H7 (cell line): ENCODE results near the gene ARFIP1. TPM values are rescaled to one million over a fixed set of nuclear protein-coding genes. Genes with fewer than 3 reads are reported as not detected.
"Not testable (repeated sequence)": the region's sequence is repeated elsewhere in the genome, so short reads cannot be mapped to it uniquely, and the experiment has no call there.

Experiments
- DNase-seq: peaks from one replicate; pipeline ENCODE4 v3.0.0; 2012
- H3K27me3 ChIP-seq: 2 replicates; pipeline ENCODE4 v1.6.0; 2011; ENCODE audit warnings: mild to moderate bottlenecking, low read length; ENCODE audit not compliant: control insufficient read depth, insufficient read depth
- H3K36me3 ChIP-seq: replicated peaks from 2 replicates; pipeline ENCODE4 v1.5.1; 2011; ENCODE audit warnings: low read length; ENCODE audit not compliant: control insufficient read depth, insufficient read depth
- H3K4me3 ChIP-seq: 2 replicates; pipeline ENCODE4 v1.5.1; 2011; ENCODE audit warnings: low read depth, mild to moderate bottlenecking, control low read depth, low read length, moderate library complexity; ENCODE audit not compliant: insufficient read depth
- total RNA-seq: library from RNA; depleted of rRNA; stranded (reverse); fragments of >200 nt; shearing (Covaris generic); gene quantifications from 2 replicates; pipeline ENCODE4 v1.2.3, GENCODE V29; 2014; rRNA removed

ARFIP1 gene
- 30.5 and 40.0 TPM in 2 replicates for total RNA-seq

- no peaks in the 10 kb centered on the region for H3K27me3 ChIP-seq
- peak; percentile 92 for DNase-seq
- peak within 1 kb of the TSS; percentile 84 for H3K4me3 ChIP-seq
- H3K36me3 ChIP-seq, result no peaks in the 10 kb centered on the region; the same call in 1 of the 2 replicates
These were observed at the start of gene ARFIP1, which contains the start of gene TIGD4 for GRCh38 chr4:152779513-152780266. Gene ARFIP1 (plus strand): TSS chr4:152779954. CDS start chr4:152829634, 49,680 bp downstream. Gene TIGD4 (minus strand): TSS chr4:152779730. CDS start chr4:152771004, 8,726 bp downstream.

GRCh38 chr4:152731997-152732396 lies 47.8 kb upstream of the ARFIP1 start:
- no peak for DNase-seq
- H3K36me3 ChIP-seq, result no peaks in the 10 kb centered on the region
- no peaks in the 10 kb centered on the region for H3K27me3 ChIP-seq
- no peak overlapping the region for H3K4me3 ChIP-seq

GRCh38 chr4:152734015-152734698 lies 45.6 kb upstream of the ARFIP1 start:
- no peak overlapping the region for H3K4me3 ChIP-seq
- no peak for DNase-seq
- H3K27me3 ChIP-seq, result no peaks in the 10 kb centered on the region
- H3K36me3 ChIP-seq, result no peaks in the 10 kb centered on the region

- Histone ChIP-seq H3K36me3 (no peaks in the 10 kb centered on the region), H3K4me3 (no peak overlapping the region), H3K27me3 (no peaks in the 10 kb centered on the region)
- no peak for DNase-seq
These were observed 45.1 kb upstream of the ARFIP1 start for GRCh38 chr4:152734699-152735050.

GRCh38 chr4:152735396-152735859 lies 44.3 kb upstream of the ARFIP1 start:
- no peak for DNase-seq
- no peaks in the 10 kb centered on the region for H3K36me3 ChIP-seq
- H3K4me3 ChIP-seq, result no peak overlapping the region
- H3K27me3 ChIP-seq, result no peaks in the 10 kb centered on the region

GRCh38 chr4:152735906-152736305 lies 43.8 kb upstream of the ARFIP1 start:
- Histone ChIP-seq H3K4me3 (no peak overlapping the region), H3K27me3 (no peaks in the 10 kb centered on the region), H3K36me3 (no peaks in the 10 kb centered on the region)
- no peak for DNase-seq

GRCh38 chr4:152738827-152739226 lies 40.9 kb upstream of the ARFIP1 start:
- Histone ChIP-seq H3K4me3 (no peak overlapping the region), H3K27me3 (no peaks in the 10 kb centered on the region), H3K36me3 (no peaks in the 10 kb centered on the region)
- no peak for DNase-seq

GRCh38 chr4:152747444-152747843 lies 32.3 kb upstream of the ARFIP1 start:
- DNase-seq, result no peak
- Histone ChIP-seq H3K27me3 (no peaks in the 10 kb centered on the region), H3K4me3 (no peak overlapping the region), H3K36me3 (no peaks in the 10 kb centered on the region)

- H3K4me3 ChIP-seq, result no peak overlapping the region
- DNase-seq, result no peak
- no peaks in the 10 kb centered on the region for H3K36me3 ChIP-seq
- H3K27me3 ChIP-seq, result no peaks in the 10 kb centered on the region
These were observed 31.1 kb upstream of the ARFIP1 start for GRCh38 chr4:152748619-152749018.

GRCh38 chr4:152763796-152764195 lies 16.0 kb upstream of the ARFIP1 start:
- H3K4me3 ChIP-seq, result no peak overlapping the region

GRCh38 chr4:152765069-152765737 lies 14.6 kb upstream of the ARFIP1 start:
- DNase-seq, H3K36me3 ChIP-seq, H3K4me3 ChIP-seq, H3K27me3 ChIP-seq: not testable (repeated sequence)

More at GRCh38 chr4:152763796-152764195, 16.0 kb upstream of the ARFIP1 start:
- Histone ChIP-seq H3K36me3 (no peaks in the 10 kb centered on the region), H3K27me3 (no peaks in the 10 kb centered on the region)
- DNase-seq, result no peak

- DNase-seq, result no peak
- Histone ChIP-seq H3K27me3 (no peaks in the 10 kb centered on the region), H3K4me3 (no peak overlapping the region), H3K36me3 (no peaks in the 10 kb centered on the region; the same call in 1 of the 2 replicates)
These were observed 7.8 kb upstream of the ARFIP1 start for GRCh38 chr4:152771741-152772533.

GRCh38 chr4:152773339-152773738 lies 6.4 kb upstream of the ARFIP1 start:
- Histone ChIP-seq H3K36me3 (no peaks in the 10 kb centered on the region; the same call in 1 of the 2 replicates), H3K27me3 (no peaks in the 10 kb centered on the region), H3K4me3 (no peak overlapping the region)
- no peak for DNase-seq

- no peaks in the 10 kb centered on the region for H3K27me3 ChIP-seq
- no peak for DNase-seq
- no peak overlapping the region for H3K4me3 ChIP-seq
- H3K36me3 ChIP-seq, result no peaks in the 10 kb centered on the region; the same call in 1 of the 2 replicates
These were observed 5.8 kb upstream of the ARFIP1 start for GRCh38 chr4:152773953-152774352.
